Esophagus squamous epithelium (tissue), 4 donors: ENCODE data around the gene ZNF565.
A peak's percentile ranks its signal among the peaks of the same experiment; 100 is the strongest.

Experiments used
- CTCF ChIP-seq, 6 experiments: fragments of 450-650 bp in 4 of 6; fragments of 200-600 bp in 2 of 6; sonication (generic) in 2 of 6; IDR thresholded peaks; one replicate each; pipeline ENCODE4 v1.5.1; 2016 to 2019; ENCODE audit warnings: antibody characterized with exemption in 6 of 6, mild to moderate bottlenecking in 4 of 6, moderate library complexity in 4 of 6
- POLR2A ChIP-seq, 4 donors: fragments of 450-650 bp; IDR thresholded peaks; one replicate each; pipeline ENCODE4 v1.6.1; 2017; ENCODE audit warnings: antibody characterized with exemption in 4 of 4, mild to moderate bottlenecking in 4 of 4, moderate library complexity in 3 of 4

DNA sequence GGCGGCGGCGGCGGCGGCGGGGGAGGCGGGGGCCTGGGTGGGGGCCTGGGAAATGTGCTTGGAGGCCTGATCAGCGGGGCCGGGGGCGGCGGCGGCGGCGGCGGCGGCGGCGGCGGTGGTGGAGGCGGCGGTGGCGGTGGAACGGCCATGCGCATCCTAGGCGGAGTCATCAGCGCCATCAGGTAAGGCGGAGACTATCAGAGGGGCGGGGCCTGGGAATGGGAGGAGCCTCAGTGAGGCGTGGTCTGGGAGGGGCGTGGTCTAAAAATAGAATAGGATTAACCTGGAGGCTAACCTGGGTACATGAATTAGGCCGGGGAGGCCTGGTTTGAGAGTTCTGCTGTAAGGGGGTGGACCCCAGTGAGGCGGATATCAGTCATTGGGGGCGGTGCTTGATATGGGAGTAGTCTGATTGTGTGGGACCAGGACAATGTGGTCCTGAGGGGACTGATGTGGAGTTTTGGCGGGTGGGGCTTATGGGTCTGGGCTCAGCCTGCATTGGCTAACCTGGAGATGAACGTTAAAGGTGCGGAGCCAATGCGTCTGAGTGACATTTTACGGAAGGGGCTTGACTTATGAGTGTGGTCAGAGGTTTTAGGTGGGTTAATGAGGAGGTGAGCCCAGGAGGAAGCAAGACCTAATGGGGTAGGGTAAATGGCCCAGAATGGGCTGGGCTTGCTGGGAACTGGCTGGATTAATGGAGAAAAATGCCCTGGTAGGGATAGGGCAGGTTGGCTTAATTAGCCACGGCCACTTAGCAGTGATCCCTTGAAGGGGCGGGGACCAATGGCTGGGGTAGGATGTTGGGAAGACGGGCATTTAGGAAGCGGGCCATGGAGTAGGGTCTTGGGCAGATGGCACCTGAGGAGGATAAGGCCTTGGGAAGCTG, 73.2 kb downstream of the ZNF565 start:
- TF ChIP-seq CTCF (IDR thresholded peaks at IDR 0.05) (no peak), POLR2A (IDR thresholded peaks at IDR 0.05) (peak in 1 of 4 donors; percentile 75)
